RWPE2 (cell line): ENCODE results near the gene ADAMTS10.

Experiments used
- ATAC-seq: fragments of 200-7000 bp; cut with Tn5 transposase; 3 replicates; pipeline ENCODE4 v1.9.1; 2021; ENCODE audit warnings: low read depth
- DNase-seq: peaks from one replicate; pipeline ENCODE4 v3.0.0-alpha.2; 2020; ENCODE audit warnings: low spot score
- H3K27ac ChIP-seq: fragments of 450-650 bp; 2 replicates; pipeline ENCODE4 v1.5.1; 2017; ENCODE audit warnings: mild to moderate bottlenecking; ENCODE audit not compliant: poor library complexity, severe bottlenecking
- H3K27me3 ChIP-seq: fragments of 250-450 bp; sonication (Bioruptor Pico); 2 replicates; pipeline ENCODE4 v1.5.1; 2021; ENCODE audit warnings: mild to moderate bottlenecking, moderate library complexity; ENCODE audit not compliant: insufficient read depth, poor library complexity, severe bottlenecking
- H3K36me3 ChIP-seq: fragments of 250-450 bp; sonication (Bioruptor Pico); 2 replicates; pipeline ENCODE4 v1.5.1; 2020; ENCODE audit warnings: low read depth, mild to moderate bottlenecking, moderate library complexity
- H3K4me1 ChIP-seq: fragments of 250-450 bp; sonication (Bioruptor Pico); 2 replicates; pipeline ENCODE4 v1.5.1; 2021; ENCODE audit warnings: mild to moderate bottlenecking, moderate library complexity; ENCODE audit not compliant: insufficient read depth, poor library complexity, severe bottlenecking
- H3K4me3 ChIP-seq: fragments of 250-450 bp; sonication (Bioruptor Pico); 2 replicates; pipeline ENCODE4 v1.5.1; 2021; ENCODE audit warnings: mild to moderate bottlenecking, moderate library complexity; ENCODE audit not compliant: severe bottlenecking
- H3K9me3 ChIP-seq: fragments of 250-450 bp; sonication (Bioruptor Pico); 2 replicates; pipeline ENCODE4 v1.5.1; 2021; ENCODE audit warnings: mild to moderate bottlenecking, moderate library complexity; ENCODE audit not compliant: severe bottlenecking
- CTCF ChIP-seq: fragments of 450-650 bp; IDR thresholded peaks from one replicate; pipeline ENCODE4 v1.5.1; 2017; ENCODE audit warnings: mild to moderate bottlenecking, moderate library complexity; ENCODE audit not compliant: poor library complexity, severe bottlenecking

ADAMTS10 gene

DNA sequence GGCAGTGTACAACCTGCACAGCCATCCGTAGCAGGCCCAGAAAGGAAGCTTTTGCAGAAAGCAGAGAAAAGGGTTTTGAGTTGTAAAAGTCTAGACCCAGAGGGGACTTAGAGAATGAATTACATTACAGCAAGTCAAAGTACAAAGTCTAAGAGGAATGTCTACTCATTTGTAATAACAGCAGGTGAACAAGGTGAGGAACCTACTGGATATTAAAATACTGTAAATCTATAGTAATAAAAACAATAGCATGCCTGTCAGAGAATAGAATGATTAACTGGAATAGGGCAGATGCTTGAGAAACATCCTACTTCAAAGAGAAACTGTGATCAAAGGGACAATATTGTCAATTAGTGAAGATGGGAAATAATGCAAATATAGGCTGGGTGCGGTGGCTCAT is 78.3 kb downstream of the ADAMTS10 start:
- Histone ChIP-seq H3K36me3 (no peaks in the 10 kb centered on the region), H3K27ac (no peak overlapping the region), H3K27me3 (no peaks in the 10 kb centered on the region), H3K9me3 (no peaks in the 10 kb centered on the region), H3K4me1 (no peaks in the 10 kb centered on the region), H3K4me3 (no peak overlapping the region)
- TF ChIP-seq CTCF: no peak
- no peak for ATAC-seq
- no peak for DNase-seq

DNA sequence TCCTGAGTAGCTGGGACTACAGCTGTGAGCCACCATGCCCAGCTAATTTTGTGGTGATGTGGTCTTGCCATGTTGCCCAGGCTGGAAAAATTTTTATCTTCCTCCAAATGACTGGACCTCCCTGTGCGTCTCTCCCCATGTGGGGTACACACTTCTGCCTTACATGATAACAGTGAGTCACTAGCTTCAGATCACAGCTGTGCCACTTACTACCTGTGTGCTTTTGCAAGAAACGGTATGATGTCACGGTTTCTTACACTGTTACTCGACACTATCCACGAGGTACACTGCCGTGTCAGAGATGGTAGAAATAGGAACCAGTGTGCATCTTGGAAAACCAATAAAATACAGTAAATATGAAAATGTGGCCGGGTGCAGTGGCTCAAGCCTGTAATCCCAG is 79.0 kb downstream of the ADAMTS10 start:
- no peak for TF ChIP-seq CTCF
- Histone ChIP-seq H3K27ac (no peak overlapping the region), H3K4me3 (no peak overlapping the region), H3K9me3 (no peaks in the 10 kb centered on the region), H3K36me3 (no peaks in the 10 kb centered on the region), H3K4me1 (no peaks in the 10 kb centered on the region), H3K27me3 (no peaks in the 10 kb centered on the region)
- no peak for DNase-seq
- ATAC-seq: no peak
